Smooth muscle cell of the pulmonary artery (primary cell): ENCODE measurements around the gene MTFR2. TPM values are rescaled to one million over a fixed set of nuclear protein-coding genes. Genes with fewer than 3 reads are reported as not detected.

ENCODE experiments used
- total RNA-seq: library from RNA; depleted of rRNA; stranded (reverse); fragments of >200 nt; gene quantifications from 2 replicates; pipeline ENCODE4 v1.2.3, GENCODE V29; 2014

MTFR2 gene
- 0.33 and 0.46 TPM in 2 replicates for total RNA-seq

GRCh38 chr6:136249811-136250685, at the start of gene MTFR2:
Gene MTFR2 (minus strand): TSS chr6:136250311. CDS start chr6:136249099, 1,212 bp downstream.

GRCh38 chr6:136289579-136290409, 39.7 kb upstream of the MTFR2 start, which contains the start of gene BCLAF1:
Gene BCLAF1 (minus strand): TSS chr6:136289846. CDS start chr6:136279866, 9,980 bp downstream.

Other genes with a start within 250 kb of the MTFR2 start
- 70.7 and 78.7 TPM in 2 replicates for gene BCLAF1, start 39.5 kb upstream of the MTFR2 start, total RNA-seq